Stimulated activated CD8-positive, alpha-beta memory T cell treated with anti-CD3 and anti-CD28 coated beads, Interleukin-7, amount 100 ng/mL, for 4 hours (primary cell): ENCODE data around the gene GRAMD2B.
"Not testable (repeated sequence)": the region's sequence is repeated elsewhere in the genome, so short reads cannot be mapped to it uniquely, and the experiment has no call there.

ENCODE experiments used
- DNase-seq, 2 donors: peaks; one replicate each; pipeline ENCODE4 v3.0.0-alpha.2; 2020; ENCODE audit warnings: low read depth in 2 of 2

GRAMD2B gene

DNA sequence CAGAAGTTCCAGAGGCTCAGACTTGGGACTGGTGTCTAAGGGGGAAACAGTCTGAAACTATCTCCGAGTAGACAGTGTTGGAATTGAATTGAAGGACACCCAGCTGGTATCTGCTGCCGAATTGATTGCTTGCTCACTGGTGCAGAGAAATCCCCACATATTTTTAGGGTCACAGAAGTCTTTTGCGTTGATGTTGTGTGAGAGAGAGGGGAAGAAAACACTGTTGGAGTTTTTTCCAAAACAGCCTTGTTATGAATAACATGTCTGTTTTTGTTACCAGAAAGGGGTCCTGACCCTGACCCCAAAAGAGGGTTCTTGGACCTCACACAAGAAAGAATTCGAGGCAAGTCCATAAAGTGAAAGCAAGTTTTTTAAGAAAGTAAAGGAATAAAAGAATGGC, 90.5 kb downstream of the GRAMD2B start:
- DNase-seq: no peak

DNA sequence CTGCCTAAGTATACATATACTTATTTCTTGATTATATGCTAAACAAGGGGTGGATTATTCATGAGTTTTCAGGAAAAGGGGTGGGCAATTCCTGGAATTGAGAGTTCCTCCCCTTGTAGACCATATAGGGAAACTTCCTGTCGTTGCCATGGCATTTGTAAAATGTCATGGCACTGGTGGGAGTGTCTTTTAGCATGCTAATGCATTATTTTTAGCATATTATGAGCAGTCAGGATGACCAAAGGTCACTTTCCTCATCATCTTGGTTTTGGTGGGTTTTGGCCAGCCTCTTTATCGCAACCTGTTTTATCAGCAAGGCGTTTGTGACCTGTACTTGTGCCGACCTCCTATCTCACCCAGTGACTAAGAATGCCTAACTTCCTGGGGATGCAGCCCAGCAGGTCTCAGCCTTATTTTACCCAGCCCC, 90.9 kb downstream of the GRAMD2B start:
- DNase-seq: no peak

DNA sequence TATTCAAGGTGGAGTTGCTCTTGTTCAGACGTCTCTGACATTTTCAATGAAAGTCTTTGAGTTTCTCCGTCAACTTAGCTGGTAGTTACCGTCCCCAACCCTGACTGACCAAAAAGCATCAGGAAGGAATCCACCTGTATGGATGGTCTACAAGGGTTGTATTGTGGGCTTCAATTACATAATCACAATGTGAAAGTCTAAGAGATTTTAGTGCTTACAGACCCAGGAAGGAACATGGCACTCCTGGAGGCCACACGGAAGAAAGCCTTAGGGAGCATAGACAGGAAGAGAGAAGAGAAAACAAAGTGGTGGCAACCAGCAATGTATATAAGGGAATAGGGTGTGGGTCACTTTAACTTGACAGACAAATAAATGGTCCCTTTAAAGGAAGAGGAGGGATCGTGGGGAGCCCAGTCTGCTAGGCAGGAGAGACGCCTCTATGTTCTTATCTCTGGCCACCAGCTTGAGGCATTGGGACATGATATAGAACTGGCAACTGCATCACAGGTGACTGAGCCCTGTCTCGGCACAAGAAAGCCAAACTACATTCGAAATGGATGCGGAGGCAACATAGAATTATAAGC, 91.4 kb downstream of the GRAMD2B start:
- no peak for DNase-seq

DNA sequence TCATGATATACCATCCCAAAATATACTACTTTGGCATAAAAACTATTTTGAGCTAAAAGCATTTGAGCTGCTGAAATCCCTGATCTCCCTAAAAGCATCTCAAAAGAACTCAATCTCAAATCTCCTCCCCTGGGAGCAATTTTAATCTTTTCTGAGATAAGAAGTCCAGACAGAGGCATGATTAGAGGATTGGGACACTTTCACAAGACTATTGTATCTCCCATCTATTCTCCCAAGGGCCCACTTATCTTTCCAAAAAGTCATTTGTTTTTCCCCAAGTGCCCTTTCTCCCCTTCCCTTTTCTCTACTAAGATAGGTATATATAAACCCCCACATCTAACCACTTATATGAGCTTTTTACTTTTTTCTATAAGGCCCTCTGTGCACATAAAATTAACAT, 92.1 kb downstream of the GRAMD2B start:
- no peak for DNase-seq

DNA sequence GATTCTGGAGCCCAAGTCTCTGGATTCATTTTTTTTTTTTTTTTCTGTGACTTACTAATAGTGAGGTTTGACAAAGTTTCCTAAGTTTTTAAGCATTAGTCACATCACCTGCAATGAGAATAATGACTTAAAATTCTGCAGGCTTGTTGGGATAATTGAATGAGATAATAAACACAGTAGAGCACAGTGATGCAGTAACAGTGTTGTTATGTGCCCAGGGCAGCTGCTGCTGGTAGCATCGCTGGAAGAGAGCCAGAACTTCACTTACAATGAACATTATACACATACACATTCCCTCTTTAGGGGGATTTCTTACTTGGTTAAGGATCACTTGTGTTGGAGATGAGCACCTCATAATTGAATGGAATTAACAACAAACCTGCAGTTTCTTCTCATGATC, 92.9 kb downstream of the GRAMD2B start:
- no peak for DNase-seq

DNA sequence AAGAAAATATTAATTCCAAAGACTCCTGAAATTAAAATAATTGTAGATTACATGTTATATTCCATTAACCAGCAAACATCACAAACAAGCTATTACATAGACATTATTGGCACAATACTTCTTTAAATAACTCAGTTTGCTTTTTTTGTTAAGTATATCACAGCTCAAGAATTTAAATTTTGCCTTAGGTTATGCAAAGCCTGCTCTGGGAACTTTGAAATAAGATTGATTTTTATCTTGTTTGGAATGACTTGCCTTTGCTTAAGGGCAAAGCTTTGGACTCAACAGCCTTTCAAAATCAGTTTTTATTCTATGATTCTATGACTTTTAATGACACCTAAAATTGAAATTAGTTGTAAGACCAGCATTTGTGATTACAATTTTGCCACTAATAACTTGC, 93.6 kb downstream of the GRAMD2B start:
- DNase-seq: no peak

DNA sequence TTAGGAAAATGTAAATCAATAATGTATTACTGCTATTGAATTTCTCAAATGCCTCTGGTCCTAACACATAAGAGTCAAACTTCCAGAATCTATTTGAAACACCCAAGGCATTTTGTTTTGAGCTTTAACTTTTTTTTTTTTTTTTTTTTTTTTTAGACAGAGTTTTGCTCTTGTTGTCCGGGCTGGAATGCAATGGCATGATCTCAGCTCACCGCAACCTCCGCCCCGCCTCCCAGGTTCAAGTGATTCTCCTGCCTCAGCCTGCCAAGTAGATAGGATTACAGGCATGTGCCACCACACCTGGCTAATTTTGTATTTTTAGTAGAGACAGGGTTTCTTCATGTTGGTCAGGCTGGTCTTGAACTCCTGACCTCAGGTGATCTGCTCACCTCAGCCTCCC, 96.0 kb downstream of the GRAMD2B start:
- DNase-seq: not testable (repeated sequence)

DNA sequence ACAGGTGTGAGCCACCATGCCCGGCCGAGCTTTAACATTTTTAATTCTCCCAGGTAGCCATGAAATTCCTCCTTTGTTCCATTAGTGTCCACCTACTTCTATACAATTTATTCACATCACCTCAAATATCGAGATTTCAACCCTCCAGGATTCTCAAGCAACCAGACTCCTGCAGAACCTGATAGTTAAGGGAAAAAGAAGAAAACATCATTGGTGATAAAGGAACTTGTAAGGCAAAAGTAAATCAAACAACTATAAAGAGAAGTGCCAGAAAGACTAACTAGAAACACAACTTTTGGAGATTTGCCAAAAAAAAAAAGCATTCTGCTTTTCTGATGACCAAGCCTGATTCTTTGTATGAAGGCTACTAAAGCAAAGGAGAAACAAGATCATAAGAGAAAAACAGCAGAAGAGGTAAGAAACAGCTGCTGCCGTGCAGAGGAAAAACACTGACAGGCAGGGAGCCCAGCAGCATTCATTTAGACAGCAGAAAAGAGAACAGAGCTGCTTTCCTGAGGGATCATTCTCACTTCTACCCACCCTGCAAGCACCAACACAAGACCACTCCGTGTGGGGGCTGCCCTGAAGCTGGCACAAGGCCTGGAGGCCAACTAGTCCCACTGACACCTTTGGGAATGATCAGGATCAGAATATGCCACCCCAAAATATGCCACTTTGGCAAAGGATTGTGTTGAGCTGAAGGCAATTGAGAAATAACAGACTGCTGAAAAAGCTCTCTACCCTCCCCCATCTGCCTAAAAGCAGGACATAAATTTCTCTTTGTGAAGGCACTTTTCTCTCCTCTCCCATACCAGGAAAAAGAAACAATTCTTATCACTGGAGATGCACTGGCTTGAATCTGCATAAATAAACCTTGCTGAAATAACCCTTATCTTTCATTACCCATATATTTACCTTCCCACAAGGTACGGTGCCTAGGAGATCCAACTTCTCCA, 96.7 kb downstream of the GRAMD2B start:
- DNase-seq: no peak

DNA sequence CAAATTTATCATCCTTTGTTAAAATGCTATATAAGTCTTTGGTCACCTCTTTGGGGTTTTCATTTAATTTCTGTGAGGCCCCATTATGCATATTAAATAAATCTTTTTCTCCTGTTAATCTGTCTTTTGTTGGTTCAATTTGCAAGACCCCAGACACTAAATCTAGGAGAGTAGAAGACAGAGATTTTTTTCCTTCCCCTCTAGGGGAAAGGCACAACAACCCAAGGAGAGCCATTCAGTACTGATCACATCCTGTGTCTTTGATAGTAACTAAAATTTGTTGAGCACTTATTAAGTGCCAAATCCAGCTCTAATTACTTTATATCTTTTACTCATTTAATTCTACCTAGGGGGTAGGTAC, 97.4 kb downstream of the GRAMD2B start:
- DNase-seq: no peak

DNA sequence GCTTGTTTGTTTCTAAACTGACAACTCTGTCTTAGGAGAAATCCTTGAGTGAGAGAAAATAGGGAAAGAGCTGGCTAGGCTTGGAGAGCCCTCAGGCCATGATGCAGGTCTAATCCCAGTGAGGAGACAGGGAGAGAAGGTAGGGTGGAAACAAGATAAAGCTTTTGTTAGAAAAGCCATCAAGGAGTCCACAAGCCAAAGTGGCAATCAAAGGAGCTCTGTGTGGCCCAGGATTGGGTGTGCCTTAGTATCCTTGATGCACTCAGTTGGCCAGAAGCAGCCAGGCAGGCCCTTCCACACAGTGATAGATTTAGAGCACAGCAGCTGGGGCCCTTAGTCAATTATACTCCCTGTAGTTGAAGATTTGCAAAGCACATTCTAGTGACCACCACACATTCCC, 97.9 kb downstream of the GRAMD2B start:
- no peak for DNase-seq

DNA sequence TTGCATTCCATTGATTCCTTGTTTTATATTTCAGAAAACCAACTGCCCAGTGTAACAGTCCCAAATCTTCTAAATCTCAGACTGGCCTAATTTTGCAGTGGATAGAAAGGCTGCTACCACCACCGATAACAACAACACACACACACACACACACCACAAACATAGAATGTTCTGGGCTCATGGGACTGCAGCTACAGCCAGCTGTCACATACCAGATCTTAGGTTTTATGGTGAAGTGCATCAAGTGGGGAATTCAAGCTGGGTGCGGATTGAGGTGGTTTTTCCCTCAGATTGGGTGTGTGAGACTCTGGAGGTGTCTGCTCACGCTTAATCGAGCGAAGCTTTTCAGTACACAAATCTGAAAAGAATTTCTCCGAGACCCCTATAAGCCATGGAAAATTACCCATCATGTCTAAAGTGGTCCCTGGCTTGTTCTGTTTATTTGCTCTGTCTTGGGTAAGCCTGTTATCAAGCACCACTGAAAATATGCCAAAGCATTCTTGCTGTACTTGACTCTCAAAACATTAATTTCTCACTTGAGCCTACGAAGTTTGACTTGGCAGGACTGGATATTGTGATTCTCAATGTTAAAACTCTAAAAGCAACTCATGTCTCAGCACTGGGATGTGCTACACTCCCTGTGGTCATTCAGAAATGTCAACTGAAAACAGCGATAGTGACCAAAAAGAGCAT, 100.8 kb downstream of the GRAMD2B start:
- DNase-seq: no peak

DNA sequence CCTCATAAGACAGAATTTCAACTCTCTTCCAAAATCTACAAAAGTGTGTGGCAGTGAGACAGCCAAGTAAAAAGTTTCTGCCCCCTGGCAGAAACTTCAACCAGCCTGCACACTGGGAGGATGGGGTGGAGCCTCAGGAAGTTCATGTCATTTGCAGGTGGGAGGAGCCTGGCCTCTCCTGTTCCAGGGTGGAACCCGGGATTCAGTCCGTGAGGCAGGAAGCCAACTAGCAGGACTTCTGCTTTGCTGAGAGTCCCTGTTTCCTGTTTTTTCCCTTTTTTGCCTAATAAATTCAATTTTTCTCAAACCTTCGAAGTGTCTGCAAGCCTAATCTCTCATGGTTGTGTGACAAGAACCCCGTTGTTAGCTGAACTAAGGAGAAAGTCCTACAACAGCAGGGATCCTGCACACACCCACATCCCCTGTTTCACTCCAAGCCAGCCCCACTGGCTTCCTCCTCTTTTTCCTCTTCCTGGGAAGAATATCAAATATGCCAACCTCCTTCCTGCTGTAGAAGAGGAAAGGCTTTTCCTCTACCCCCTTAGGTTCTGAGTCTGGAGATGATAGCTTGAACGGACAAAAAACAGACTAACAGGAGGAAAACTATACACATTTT, 102.5 kb downstream of the GRAMD2B start:
- DNase-seq: no peak

DNA sequence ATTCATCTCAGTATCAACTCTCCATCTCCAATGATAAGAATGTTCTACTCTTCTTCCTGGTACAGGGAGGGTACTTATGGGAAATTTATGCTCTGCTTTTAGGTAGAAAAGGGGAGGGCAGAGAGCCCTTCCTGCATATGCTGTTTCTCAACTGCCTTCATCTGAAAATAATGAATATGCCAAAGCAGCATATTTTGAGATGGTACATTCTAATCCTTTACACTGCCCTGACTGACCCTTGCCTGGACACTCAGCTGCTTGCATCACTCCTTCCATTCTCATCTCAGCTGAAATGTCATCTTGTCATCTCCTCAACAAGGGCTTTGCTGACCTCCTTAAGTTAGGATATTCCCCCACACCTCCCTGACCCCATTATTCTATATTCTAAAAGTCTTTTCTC, 103.3 kb downstream of the GRAMD2B start:
- DNase-seq: no peak

DNA sequence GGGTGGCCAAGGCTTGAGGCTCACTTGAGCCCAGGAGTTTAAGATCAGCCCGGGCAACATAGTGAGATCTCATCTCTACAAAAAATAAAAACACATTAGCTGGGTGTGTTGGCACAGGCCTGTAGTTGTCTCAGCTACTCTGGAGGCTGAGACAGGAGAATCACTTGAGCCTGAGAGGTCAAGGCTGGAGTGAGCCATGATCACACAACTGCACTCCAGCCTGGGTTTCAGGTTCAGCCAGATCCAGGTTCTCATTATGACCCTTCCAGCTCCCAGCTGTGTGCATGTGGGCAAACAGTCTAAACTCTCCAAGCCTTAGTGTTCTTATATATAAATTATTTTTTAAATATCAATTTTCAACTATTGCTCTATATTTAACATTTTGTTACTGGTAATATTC, 103.9 kb downstream of the GRAMD2B start:
- no peak for DNase-seq

DNA sequence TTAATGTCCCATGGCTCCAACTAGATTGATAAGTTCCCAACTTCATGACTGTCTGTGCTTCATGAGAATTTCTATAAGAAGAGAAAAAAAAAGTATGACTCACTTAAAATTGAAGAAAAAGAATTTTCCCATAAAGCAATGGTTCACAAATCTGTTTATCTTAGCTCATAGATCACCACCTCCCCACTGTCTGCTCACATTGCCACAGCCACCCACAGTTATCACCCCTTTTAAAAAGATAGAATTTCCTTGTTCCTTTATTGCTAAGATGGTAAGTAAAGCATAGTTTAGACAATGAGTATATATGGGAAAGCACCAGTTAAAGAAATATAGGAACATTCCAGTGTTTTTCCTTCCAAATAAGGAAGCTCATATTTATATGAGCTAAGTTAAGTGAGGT, 104.7 kb downstream of the GRAMD2B start:
- no peak for DNase-seq

DNA sequence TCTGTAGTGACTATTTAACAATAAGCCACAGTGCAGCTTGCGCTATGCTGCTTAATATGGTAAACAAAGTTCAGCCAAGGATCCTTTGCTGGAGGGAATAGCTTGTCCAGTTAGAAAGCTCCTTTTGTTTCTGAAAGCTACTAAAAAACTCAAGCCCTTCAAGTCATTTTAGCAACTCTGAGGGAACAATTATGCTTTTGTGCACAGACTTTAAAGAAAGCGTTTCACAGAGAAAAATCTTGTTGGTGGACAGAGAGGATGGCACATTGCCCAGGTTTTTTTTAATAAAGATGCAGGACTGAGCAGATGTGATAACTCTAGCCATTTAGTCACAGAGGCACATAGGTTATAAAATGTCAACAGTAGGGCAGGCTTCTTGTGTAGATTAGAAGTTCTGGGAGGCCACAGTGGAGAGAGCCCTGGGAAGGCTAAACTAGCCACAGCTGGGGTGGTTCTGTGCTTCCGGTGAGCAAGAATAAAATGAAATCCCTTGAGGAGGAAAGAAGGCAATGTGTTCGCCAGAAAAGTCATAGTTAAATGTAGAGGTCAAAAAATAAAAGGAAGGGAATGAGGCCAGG, 108.4 kb downstream of the GRAMD2B start:
- DNase-seq: no peak

DNA sequence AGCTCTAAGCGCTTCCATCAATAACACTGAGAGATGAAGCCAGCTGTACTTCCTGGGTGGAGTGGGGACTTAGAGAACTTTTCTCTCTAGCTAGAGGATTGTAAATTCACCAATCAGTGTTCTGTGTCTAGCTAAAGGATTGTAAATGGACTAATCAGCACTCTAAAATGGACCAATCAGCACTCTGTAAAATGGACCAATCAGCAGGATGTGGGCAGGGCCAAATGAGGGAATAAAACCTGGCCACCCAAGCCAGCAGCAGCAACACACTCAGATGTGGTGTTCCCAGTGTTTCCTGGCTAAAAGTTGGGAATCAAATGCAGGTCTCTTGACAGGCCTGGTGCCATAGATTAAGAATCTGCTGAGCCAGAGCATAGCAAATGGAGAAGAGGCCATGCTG, 111.3 kb downstream of the GRAMD2B start:
- DNase-seq: no peak

DNA sequence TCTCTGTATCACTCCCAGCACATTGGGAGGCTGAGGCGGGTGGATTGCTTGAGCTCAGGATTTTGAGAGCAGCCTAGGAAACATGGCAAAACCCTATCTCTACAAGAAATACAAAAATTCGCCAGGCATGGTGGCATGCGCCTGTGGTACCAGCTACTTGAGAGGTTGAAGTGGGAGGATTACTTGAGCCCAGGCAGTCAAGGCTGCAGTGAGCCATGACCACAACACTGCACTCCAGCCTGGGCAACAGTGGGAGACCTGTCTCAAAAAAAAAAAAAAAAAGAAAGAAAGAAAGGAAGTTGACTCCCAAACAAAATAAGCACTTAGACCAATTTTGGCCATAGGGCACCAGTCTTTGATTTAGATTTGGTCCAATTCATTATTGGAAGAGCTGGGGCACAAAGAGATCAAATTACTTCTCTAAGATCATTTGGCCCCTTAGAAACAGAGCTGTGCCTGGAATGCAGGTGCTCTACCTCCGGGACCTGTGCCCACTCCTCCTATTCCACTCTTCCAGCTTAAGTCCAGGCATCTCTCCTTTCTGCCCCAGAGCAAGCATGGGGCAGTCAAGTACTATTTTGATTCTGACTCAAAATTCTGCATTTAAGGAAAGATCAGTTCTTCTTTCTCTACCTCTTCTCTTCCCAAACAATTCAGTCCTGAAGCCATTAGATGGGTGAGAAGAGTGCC, 112.8 kb downstream of the GRAMD2B start:
- no peak for DNase-seq

DNA sequence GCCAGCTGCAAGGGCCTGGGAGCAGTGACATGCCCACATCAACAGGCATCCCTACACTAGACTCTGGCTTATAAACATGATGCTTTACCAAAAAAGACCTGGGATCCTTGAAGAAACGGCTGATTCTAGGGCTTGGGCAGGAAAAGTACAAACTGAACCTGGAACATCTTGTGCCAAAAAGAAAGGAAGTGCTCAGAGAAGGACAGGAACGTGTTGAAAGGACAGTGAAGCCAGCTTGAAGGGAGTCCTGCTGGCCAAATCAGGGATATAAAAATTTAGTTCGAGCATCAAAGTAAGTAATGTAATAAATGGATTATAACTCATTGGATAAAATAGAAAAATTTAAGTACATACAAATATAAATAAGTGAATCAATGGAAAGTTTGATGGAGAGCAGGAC, 113.7 kb downstream of the GRAMD2B start:
- no peak for DNase-seq

DNA sequence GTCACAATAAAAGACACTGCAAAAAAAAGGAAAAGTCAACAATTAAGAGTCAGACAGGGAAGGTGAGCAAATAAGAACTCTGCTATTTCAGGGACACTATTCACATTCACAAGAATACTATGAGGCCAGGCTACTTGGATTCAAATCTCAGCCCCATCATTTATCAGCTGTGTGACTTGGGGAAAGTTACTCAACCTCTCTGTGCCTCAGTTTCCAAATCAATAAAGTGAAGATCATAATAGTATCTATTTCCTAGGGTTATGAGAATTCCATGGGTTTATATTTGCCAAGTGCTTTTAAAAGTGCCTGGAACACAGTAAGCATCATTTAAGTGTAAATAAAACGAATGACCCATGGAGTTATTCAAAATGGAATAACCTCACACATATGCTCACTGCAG, 115.4 kb downstream of the GRAMD2B start:
- no peak for DNase-seq

DNA sequence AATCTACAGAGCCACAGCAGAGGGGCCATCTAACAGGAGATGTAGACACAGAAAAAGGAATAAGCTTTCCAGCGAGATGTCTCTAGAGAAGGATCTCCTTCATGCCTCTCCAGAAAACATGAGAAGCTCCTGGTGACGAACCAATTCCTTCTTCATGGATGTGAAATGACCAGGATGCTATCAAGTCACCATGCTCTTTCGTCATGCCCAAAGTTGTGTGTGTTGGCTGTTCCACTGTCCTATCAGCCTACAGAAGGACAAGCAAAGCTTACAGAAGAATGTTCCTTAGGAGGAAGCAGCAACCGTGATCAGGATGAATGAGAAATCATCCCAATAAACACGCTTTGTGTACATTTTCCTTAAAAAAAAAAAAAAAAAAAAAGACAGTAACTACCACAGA, 117.4 kb downstream of the GRAMD2B start:
- DNase-seq: no peak

DNA sequence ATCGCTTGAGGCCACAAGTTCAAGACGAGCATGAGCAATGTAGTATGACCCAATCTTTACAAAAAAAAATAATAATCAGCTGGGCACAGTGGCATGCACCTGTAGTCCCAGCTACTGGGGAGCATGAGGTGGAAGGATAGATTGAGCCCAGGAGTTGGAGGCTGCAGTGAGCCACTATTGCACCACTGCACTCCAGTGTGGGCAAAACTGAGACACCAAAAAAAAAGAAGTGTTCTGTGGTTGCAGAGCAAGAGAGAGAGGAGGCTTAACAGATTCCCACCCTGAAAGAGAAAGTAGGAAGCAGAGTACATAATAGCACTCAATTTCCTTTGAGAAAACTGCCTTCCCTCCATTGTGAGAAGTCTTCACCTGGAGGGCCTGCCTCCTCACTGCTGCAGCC, 119.2 kb downstream of the GRAMD2B start:
- DNase-seq: no peak
